Left ventricle myocardium superior (tissue), 1 donor: ENCODE results near the gene SHC2. TPM values are rescaled to one million over a fixed set of nuclear protein-coding genes. Genes with fewer than 3 reads are reported as not detected.
"Not testable (repeated sequence)": the region's sequence is repeated elsewhere in the genome, so short reads cannot be mapped to it uniquely, and the experiment has no call there.

Experiments
- ATAC-seq: fragments of 200-7000 bp; cut with Tn5 transposase; one replicate; pipeline ENCODE4 v1.9.1; 2020; ENCODE audit warnings: mild to moderate bottlenecking, moderate library complexity
- DNase-seq: peaks from one replicate; pipeline ENCODE4 v3.0.0-alpha.2; 2020
- intact Hi-C: fragments of 100-400 bp; cut with micrococcal nuclease; formaldehyde crosslinking; loops from one replicate; pipeline ENCODE4 v1.11.0; 2022
- total RNA-seq: library from RNA; stranded (reverse); fragmentation: NEBNext Ultra II Directional; extraction: Animal tissue kit (Norgen Biotek cat#: 25700); gene quantifications from one replicate; pipeline ENCODE4 v1.2.1, GENCODE V29; 2021
- donor health status: DM: no; HTN: yes; CAD: no; lungs with severe emphysema.

SHC2 gene
- total RNA-seq, 1 donor from 2014 or later: 11.0 TPM

DNA sequence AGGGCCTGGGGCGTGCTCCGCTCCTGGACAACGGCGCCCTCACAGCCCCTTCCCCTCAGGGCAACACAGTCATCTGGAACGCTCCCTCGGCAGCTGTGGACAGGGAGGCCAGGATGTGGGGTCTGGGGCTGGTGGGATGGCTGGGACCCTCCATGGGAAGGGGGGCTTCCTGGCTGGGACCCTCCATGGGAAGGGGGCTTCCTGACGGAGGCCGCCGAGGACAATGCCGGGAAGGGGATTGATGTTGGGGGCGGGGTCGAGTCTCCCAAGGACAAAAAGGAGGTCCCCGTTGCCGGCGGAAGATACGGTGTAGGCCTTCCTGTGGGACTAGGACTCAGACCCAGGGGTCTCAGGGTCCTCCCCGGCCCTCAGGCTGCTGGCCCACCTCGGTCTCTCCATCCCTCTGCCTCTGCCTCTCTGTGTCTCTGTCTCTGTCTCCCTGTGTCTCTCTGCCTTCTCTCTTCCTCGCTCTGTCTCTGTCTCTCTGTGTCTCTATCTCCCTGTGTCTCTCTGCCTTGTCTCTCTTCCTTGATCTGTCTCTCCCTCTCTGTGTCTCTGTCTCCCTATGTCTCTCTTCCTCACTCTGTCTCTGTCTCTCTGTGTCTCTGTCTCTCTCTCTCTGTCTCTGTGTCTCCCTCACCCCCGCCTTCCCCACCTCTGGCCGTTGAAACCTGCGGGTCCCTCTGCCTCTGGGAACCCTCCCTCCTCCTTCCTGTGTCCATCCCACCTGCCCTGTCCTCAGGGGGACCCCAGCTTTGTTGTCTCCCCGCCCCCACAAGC is 32.7 kb upstream of the SHC2 start:
- DNase-seq: no peak
- intact Hi-C loops: no loop called here

DNA sequence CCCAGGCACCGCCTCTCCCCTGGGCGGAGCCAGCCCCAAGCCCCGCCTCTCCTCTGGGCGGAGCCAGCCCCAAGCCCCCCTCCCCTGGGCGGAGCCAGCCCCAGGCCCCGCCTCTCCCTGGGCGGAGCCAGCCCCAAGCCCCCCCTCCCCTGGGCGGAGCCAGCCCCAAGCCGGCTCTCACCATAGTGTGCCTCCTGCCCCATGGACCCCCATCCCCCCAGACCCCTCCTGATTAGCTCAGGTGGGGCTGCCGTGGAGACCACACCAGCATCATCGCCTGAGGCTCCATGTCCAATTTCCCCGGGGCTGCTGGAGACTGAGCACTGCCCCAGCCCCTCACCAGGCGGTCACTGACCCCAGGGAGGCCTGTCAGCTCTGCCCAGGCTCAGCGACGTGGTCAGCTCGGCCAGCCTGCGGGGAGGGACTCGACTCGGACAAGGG is 31.3 kb upstream of the SHC2 start:
- DNase-seq: no peak
- no peak for ATAC-seq
- intact Hi-C loops: no loop called here

More for the DNA sequence above, 32.7 kb upstream of the SHC2 start:
- ATAC-seq: no peak

DNA sequence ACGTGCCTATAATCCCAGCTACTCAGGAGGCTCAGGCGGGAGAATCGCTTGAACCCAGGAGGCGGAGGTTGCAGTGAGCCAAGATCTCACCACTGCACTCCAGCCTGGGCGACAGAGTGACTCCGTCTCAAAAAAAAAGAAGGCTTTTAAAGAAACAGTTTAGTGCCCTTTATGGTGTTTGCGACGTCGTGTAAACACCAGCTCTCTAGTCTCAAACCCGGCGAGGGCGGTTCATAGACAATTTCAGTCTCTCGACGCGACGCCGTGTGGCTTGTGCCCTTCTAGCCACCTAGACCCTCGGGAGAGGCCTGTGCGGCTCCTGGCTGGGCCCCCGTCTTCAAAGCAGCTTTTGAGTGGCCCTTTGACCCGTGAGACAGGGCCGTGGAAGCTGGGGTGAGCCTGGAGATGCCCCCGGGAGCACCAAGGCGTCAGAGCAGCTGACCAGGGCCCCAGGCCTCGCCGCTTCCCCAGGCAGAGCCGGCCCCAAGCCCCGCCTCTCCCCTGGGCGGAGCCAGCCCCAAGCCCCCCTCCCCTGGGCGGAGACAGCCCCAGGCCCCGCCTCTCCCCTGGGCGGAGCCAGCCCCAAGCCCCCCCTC is 30.4 kb upstream of the SHC2 start:
- DNase-seq: no peak
- ATAC-seq: no peak
- intact Hi-C loops: no loop called here

DNA sequence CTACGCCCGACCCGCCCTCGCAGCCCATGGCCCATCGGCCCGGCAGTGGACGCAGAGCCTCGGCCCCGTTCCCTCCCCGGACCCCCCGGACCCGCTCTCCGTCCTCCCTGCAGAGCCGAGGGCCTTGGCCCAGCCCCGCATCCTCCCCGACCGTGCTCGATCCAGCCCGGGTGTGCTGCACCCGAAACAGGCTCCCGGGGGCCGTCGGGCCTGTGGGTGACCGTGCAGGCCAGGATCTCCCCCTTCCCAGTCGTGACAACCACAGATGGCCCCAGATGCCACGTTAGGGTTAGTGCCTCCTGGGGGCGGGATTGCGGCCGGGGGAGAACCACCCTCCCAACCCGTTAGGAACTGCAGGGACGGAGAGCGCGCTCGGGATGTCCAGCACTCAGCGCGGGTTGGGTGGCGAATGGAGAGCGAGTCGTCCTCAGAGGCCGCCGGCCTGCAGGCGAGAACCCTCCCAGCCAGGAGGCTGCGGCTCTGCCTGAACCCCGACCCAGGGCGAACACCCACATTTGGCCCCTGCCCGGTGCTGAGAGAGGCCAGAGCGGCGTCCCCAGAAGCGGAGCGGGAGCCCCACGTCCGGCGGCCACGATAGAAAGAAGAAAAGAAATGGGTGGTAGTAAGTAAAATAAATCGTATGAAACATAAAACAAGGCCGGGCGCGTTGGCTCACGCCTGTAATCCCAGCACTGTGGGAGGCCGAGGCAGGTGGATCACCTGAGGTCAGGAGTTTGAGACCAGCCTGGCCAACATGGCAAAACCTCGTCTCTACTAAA is 28.8 kb upstream of the SHC2 start:
- intact Hi-C loops: no loop called here
- DNase-seq: peak; percentile 61
- ATAC-seq: peak; percentile 52

DNA sequence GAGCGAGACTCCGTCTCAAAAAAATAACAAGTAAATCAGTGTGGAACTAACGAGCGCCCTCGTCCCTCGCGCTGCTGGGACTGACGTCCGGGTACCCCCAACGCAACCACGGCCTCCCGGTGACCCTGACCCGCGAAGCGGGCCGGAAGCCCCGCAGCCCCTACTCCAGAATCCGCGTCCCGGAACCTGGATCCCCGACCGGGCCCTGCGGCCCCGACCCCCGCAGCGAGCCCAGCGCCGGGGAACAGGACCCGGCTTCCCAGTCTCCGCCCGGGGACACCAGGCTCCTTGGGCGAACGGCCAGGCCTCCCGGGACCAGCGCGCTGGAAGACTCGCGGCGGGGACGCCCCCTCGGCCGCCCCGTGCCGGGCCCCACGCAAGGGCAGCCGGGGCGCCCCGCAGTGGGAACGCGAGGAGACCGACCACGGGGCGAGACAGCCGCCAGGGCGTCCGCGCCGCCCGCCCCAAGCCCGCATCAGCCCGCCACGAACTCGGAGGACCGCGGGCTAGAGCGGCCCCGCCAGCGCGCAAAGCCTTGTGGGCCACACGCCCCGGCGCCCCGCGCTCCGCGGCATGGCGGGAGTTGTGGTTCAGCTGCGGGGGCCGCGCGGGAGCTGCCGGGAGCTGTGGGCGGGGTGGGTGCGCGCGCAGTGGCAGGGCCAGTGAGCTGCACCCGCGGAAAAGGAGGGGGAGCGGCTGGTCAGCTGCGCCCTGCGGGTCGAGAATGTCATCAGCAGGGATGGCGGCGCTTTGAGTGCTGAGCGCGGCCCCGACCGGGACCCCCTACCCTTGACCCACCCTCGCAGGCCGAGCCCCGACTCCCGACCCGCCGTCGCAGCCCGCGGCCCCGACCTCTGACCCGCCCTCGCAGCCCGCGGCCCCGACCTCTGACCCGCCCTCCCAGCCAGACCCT is 27.9 kb upstream of the SHC2 start:
- intact Hi-C loops: no loop called here
- peak; percentile 96 for ATAC-seq
- peak; percentile 99 for DNase-seq

DNA sequence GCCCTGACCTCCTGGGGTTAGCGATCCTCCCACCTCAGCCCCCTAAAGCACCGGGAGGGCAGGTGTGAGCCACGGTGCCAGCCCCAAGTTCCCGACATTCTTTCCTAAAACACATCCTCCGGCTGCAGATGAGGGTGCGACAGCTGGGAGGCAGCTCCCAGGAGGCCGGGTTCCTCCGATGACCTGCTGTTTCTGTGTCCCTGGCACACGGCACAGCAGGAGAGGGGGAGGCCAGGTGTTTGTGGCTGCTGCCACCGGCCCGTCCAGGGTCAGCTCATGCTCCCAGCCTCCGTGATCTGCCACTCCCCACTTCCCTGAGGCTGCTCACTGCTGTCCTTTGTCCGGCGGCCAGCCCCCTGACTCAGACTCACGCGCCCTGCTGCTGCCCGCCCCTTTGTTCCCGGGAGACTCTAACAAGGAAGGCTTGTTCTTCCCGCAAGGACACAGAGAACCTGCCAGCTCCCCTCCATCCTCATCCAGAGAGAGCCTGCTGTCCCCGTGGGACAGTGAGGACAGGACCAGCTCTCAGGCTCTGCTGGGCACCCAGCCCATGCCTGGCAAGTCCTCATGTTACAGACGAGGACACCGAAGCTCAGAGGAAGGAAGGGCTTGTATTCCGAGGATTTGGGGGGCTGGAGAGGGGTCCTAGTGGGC is 24.9 kb upstream of the SHC2 start:
- ATAC-seq: peak; percentile 2
- DNase-seq: peak; percentile 75
- intact Hi-C loops: no loop called here

DNA sequence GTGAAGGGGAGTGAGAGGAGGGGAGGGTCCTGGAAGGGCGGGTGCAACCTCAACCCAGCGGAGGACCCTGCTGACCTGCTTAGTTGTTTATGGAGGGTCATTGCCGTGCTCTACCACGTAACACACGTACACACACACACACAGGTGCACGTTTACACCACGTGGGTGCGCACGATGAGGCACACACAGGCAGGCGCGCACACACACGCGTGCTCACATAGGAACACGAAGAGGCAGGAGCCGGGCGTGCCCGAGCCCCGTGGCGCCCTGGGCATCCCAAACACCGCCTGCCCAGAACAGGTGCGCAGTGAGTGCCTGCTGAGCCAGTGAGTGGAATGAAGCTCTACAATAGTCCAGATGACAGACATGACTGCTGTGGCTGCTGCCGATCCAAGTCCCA is 24.2 kb upstream of the SHC2 start:
- DNase-seq (peak; percentile 30), ATAC-seq (no peak)
- intact Hi-C loops: no loop called here

DNA sequence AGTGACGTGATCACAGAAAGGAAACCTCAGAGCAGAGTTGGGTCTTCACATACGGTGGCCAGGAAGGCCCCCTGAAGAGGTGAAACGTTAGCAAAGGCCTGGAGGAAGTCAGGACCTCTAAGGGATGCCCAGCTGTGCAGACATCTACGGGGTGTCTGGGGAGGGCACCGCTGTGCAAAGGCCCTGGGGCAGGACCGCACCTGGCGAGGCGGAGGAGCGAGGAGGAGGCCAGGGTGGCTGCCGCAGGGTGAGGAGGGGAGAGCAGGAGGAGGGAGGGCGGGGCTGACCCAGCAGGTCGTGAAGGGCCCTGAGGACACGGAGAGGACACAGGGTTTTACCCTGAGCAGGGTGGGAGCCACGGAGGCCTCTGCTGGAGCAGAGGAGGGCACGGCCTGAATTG is 23.7 kb upstream of the SHC2 start:
- intact Hi-C loops: no loop called here
- ATAC-seq (no peak), DNase-seq (no peak)

DNA sequence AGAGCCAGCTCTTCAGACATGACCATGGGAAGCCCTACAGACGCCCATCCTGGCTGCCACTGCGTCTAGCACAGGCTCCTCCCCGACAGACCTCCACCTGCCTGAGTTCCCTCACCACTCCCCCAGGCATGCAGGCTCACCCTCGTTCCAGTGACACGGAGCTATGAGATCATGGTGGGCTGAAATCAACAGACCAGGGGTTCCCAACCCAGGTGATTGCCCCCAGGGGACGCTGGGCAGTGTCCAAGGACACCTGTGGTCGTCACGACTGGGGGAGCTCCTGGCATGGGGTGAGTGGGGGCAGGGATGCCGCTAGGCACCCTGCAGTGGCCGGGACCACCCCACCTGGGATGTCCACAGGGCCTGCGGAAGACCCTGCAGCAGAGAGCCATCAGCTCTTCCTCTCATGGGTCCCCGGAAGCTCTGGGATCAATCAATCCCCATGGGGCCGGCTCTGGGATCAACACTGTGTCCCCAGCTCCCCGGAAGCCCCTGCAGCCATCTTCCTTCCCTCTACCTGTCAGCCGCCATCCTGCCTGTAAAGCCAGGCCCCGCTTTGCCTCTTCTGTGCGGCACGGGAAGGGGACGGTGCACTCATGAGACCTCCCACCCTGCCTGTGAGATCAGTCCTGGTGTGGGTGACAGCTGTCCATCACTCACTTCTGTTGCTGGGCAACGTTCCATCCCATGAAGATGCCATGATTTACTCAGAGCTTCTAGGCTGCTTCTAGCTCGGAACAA is 22.7 kb upstream of the SHC2 start:
- ATAC-seq (no peak), DNase-seq (no peak)
- intact Hi-C loops: no loop called here

DNA sequence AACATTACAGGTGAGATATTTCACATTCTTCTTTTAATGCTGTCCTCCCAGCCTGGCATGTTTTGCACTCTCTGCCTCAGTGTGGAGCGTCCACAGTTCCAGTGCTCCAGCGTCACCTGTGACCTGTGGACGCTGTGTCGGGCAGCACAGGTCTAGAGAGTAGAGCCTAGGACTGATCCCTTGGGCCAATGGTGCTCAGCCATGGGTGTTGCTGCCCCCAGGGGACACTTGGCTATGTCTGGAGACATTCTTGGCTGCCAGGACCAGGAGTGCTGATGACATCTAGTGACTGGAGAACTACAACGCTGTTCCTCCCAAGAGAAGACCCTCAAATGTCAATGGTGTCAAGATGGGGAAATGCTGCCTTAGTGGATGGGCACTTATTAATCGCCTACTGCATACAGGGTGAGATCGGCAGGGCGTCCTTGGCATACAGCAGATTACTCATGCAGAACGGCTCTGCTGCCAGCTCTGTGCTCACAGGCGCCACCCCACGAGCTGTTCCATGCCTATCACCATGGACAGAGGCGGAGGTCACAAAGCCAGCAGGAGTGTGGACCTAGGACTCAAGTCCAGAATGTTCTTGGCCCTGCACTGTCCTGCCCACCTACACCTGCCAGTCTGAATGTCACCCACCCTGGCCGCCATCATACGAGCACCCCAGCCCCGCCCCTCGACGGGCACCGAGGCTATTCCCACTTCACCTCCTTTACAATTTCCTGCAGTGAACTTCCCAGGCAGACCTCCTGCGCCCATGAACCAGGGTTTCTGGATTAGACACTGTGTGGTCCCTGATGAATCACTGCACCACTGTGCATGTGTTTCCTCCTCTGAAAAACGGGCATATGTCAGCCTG is 21.6 kb upstream of the SHC2 start:
- ATAC-seq (no peak), DNase-seq (no peak)

DNA sequence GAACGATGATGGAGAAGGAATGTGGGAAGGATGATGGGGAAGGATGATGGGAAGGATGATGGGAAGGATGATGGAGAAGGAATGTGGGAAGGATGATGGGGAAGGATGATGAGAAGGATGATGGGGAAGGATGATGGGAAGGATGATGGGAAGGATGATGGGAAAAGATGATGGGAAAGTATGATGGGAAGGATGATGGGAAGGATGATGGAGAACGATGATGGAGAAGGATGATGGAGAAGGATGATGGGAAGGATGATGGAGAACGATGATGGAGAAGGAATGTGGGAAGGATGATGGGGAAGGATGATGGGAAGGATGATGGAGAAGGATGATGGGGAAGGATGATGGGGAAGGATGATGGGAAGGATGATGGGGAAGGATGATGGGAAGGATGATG is 20.3 kb upstream of the SHC2 start:
- ATAC-seq, DNase-seq, intact Hi-C loops: not testable (repeated sequence)

More for the DNA sequence above, 21.6 kb upstream of the SHC2 start:
- intact Hi-C loops: no loop called here

DNA sequence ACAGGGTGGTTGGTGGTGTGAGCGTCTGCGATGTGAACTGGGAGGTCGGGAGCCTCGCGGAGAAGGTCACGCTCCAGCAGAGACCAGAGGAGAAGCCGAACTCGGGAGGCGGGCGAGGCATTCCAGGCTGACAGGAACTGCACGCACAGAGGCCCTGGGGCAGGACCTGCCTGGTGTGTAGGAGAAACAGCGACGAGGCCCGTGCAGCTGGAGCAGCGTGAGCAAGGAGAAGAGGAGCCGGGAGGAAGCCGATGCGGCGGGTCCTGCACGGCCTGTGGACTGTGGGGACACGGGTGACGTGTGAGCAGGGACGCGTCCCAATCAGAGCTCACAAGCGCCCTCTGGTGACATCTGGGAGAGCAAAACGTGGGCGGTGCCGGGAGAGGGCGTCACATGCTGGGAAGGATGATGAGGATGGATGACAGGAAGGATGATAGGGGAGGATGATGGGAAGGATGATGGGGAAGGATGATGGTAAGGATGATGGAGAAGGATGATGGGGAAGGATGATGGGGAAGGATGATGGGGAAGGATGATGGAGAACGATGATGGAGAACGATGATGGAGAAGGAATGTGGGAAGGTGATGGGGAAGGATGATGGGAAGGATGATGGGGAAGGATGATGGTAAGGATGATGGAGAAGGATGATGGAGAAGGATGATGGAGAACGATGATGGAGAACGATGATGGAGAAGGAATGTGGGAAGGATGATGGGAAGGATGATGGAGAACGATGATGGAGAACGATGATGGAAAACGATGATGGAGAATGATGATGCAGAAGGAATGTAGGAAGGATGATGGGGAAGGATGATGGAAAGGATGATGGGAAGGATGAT is 19.4 kb upstream of the SHC2 start:
- ATAC-seq: peak; percentile 97
- intact Hi-C loops: no loop called here
- DNase-seq: peak; percentile 91

DNA sequence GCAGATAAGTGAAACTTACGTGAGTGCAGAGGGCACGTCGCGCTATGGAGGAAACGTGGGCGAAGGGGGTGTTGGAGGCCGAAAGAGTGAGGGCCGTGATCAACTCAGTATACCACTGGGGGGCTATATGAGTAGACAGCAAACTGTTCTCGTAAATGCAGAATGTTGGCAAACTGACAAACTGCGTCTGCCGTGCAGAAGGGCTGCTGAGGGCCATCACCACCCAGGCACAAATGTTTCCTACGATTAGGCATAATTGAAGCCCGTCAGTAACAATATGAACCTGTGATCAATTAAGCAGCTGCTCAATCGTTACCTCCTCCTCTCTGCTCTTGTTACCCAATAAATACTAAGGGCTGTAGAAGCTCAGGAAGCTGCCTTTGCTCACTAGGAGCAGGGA is 18.1 kb upstream of the SHC2 start:
- intact Hi-C loops: no loop called here
- ATAC-seq (no peak), DNase-seq (no peak)

DNA sequence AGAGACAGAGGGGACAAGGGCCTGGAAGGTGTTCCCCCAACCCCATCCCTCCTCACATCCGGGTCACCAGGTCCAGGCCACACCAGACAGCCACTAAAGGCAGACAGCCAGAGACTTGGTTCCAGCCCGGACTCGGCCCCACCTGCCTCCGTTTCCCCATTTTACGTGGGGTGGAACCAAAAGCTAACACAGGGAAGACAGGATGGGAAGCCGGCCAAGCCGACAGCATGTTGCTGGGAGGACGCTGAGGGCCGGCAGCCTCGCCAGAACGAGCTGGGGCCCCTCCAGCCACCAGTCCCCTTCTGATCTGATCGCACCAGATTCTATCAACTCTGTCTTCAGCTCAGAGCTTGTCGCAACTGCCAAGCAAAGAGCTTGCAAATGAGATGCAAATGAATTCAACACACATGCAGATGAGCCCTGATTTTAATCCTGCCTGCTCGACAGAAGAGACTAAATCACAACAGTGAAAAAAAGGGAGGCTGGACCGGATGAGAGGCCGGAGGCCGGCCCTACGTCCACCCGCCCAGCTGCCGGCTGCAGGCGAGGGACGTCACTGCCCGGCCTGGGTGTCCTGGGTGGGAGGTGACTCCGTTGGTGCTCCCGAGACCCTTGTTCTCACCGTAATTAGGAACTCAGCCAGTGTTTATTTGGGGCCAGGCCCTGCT is 17.5 kb upstream of the SHC2 start:
- DNase-seq: no peak
- ATAC-seq: no peak
- intact Hi-C loops: no loop called here

DNA sequence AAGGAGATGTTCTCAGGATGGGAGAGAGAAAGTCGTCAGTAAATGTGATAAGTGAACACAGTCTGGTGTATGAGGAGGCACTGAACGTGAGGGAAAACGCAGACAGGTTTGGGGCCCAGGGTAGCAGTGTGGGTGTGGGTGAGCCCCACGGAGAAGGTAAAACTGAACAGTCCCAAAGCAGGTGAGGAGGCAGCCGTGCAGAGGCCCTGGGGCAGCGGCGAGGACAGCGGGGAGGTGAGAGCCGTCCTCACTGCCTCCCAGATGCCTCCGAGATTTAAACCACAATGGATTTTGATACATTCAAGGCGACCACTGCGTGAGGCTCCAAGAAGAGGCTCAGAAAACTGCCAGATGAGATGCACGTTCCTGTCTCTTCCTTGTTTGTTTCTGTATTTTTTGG is 14.5 kb upstream of the SHC2 start:
- ATAC-seq: no peak
- DNase-seq: no peak

More for the DNA sequence above, 14.5 kb upstream of the SHC2 start:
- intact Hi-C loops: no loop called here
